Measurements from ENCODE around the gene LRRC46. TPM values are rescaled to one million over a fixed set of nuclear protein-coding genes. Genes with fewer than 3 reads are reported as not detected.
A peak's percentile ranks its signal among the peaks of the same experiment; 100 is the strongest.

The LRRC46 gene
- total and polyA plus RNA-seq, 2 of the 13 experiments (the other 11 are each of a cell fraction or from before 2014, with no cell fraction given): 0.09 TPM

GRCh38 chr17:47831003-47831933 is at the start of gene LRRC46, which contains the start of gene MRPL10 (continued):
- peak; percentile 94 for TF ChIP-seq YY1 (IDR thresholded peaks at IDR 0.05; ENCODE audit: insufficient read depth, insufficient replicate concordance, low read depth, low read length)
- TF ChIP-seq ZFYVE20 (CRISPR knock-in tag; IDR thresholded peaks at IDR 0.05; ENCODE audit: borderline replicate concordance, low read depth): no peak
- peak; percentile 75 for TF ChIP-seq ZNF230 (CRISPR knock-in tag; IDR thresholded peaks at IDR 0.05)
- TF ChIP-seq RFX1 (IDR thresholded peaks at IDR 0.05): peak; percentile 97
- TF ChIP-seq JUN (CRISPR knock-in tag; IDR thresholded peaks at IDR 0.05): no peak
- TF ChIP-seq ZNF646 (CRISPR knock-in tag; IDR thresholded peaks at IDR 0.05): no peak
- peak; percentile 55; the same call in 1 of the 2 replicates for TF ChIP-seq ZNF263 (CRISPR knock-in tag; IDR thresholded peaks at IDR 0.05)
- no peak for TF ChIP-seq ZBTB14 (CRISPR knock-in tag; IDR thresholded peaks at IDR 0.05)
- no peak for TF ChIP-seq SMARCE1 (IDR thresholded peaks at IDR 0.05; ENCODE audit: borderline replicate concordance)
- peak; percentile 60 for TF ChIP-seq SOX13 (IDR thresholded peaks at IDR 0.05)
- peak in 1 of 2 experiments; percentile 57; a peak in 1 of 4 replicates for TF ChIP-seq SOX13 (CRISPR knock-in tag; conservative IDR thresholded peaks at IDR 0.05 in 1 of 2, IDR thresholded peaks at IDR 0.05 in 1 of 2)
- peak; percentile 79 for TF ChIP-seq ZNF746 (CRISPR knock-in tag; IDR thresholded peaks at IDR 0.05)
- TF ChIP-seq ARID4A (CRISPR knock-in tag; IDR thresholded peaks at IDR 0.05; ENCODE audit: borderline replicate concordance): peak; percentile 98
- peak; percentile 92 for TF ChIP-seq CBX1 (IDR thresholded peaks at IDR 0.05; ENCODE audit: low read depth)
- TF ChIP-seq KDM5B (CRISPR knock-in tag; IDR thresholded peaks at IDR 0.05; ENCODE audit: borderline replicate concordance): peak; percentile 94
- no peak for TF ChIP-seq RARG (CRISPR knock-in tag; IDR thresholded peaks at IDR 0.05; ENCODE audit: low read depth)
- no peak for TF ChIP-seq ZNF20 (CRISPR knock-in tag; IDR thresholded peaks at IDR 0.05)

Measured in HepG2 (cell line).